Peyer's patch (tissue), 4 donors: ENCODE data around the gene RBM17. TPM values are rescaled to one million over a fixed set of nuclear protein-coding genes. Genes with fewer than 3 reads are reported as not detected.
"Not testable (repeated sequence)": the region's sequence is repeated elsewhere in the genome, so short reads cannot be mapped to it uniquely, and the experiment has no call there.

Experiments used
- DNase-seq, 3 donors: peaks; one replicate each; pipeline ENCODE4 v3.0.0-alpha.2; 2017 to 2019
- H3K27ac ChIP-seq, 4 donors: fragments of 200-600 bp; sonication (generic); one replicate each; pipeline ENCODE4 v1.5.1; 2016 to 2019
- H3K27me3 ChIP-seq, 2 donors: fragments of 200-600 bp; sonication (generic); one replicate each; pipeline ENCODE4 v1.5.1; 2019
- H3K36me3 ChIP-seq, 3 donors: fragments of 200-600 bp; sonication (generic); one replicate each; pipeline ENCODE4 v1.5.1; 2016 to 2019
- H3K4me1 ChIP-seq, 4 donors: fragments of 200-600 bp; sonication (generic); one replicate each; pipeline ENCODE4 v1.5.1; 2016 to 2019
- H3K4me3 ChIP-seq, 4 donors: fragments of 200-600 bp; sonication (generic); 1 replicate in 3 of 4; 2 replicates in 1 of 4; pipeline ENCODE4 v1.5.1; 2016 to 2019; ENCODE audit warnings: mild to moderate bottlenecking in 1 of 4
- H3K9me3 ChIP-seq, 4 donors: fragments of 200-600 bp; sonication (generic); one replicate each; pipeline ENCODE4 v1.5.1; 2016 to 2019; ENCODE audit warnings: mild to moderate bottlenecking in 1 of 4
- CTCF ChIP-seq, 6 experiments: fragments of 450-650 bp in 4 of 6; fragments of 200-600 bp in 2 of 6; sonication (generic) in 1 of 6; IDR thresholded peaks; one replicate each; pipeline ENCODE4 v1.5.1; 2017 to 2019; ENCODE audit warnings: antibody characterized with exemption in 6 of 6, mild to moderate bottlenecking in 3 of 6, moderate library complexity in 1 of 6
- POLR2A ChIP-seq, 2 donors: fragments of 450-650 bp; IDR thresholded peaks; one replicate each; pipeline ENCODE4 v1.5.1; 2017; ENCODE audit warnings: antibody characterized with exemption in 2 of 2, mild to moderate bottlenecking in 2 of 2, moderate library complexity in 2 of 2
- total RNA-seq, 4 donors: library from RNA; depleted of rRNA; stranded (reverse); fragments of >200 nt; gene quantifications; one replicate each; pipeline ENCODE4 v1.1.0, GENCODE V29; 2016

RBM17 gene, protein sequence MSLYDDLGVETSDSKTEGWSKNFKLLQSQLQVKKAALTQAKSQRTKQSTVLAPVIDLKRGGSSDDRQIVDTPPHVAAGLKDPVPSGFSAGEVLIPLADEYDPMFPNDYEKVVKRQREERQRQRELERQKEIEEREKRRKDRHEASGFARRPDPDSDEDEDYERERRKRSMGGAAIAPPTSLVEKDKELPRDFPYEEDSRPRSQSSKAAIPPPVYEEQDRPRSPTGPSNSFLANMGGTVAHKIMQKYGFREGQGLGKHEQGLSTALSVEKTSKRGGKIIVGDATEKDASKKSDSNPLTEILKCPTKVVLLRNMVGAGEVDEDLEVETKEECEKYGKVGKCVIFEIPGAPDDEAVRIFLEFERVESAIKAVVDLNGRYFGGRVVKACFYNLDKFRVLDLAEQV
- 100 to 1,000 TPM in 2 of 4 donors, 10 to 100 TPM in 2; 66.4 to 166 (median 101) TPM for total RNA-seq

- H3K36me3 ChIP-seq, result no peaks in the 10 kb centered on the region
- peaks cover 0 to 25% (median 20%) of the 10 kb centered on the region in 4 donors for H3K4me1 ChIP-seq
- peak within 1 kb of the TSS; percentile 89 to 95 (median 92) for H3K27ac ChIP-seq
- TF ChIP-seq CTCF (IDR thresholded peaks at IDR 0.05) (peak; percentile 100), POLR2A (IDR thresholded peaks at IDR 0.05) (peak in 1 of 2 donors; percentile 80)
- peak within 1 kb of the TSS; percentile 94 to 99 (median 98) for H3K4me3 ChIP-seq
- H3K27me3 ChIP-seq, result no peaks in the 10 kb centered on the region
- no peaks in the 10 kb centered on the region for H3K9me3 ChIP-seq
- DNase-seq, result peak; percentile 96 to 99 (median 98)
These were observed at the start of gene RBM17 for GRCh38 chr10:6088721-6089333. TSS of gene RBM17 (plus strand) at chr10:6089034. CDS start at chr10:6097066, 8,032 bp downstream.

DNA sequence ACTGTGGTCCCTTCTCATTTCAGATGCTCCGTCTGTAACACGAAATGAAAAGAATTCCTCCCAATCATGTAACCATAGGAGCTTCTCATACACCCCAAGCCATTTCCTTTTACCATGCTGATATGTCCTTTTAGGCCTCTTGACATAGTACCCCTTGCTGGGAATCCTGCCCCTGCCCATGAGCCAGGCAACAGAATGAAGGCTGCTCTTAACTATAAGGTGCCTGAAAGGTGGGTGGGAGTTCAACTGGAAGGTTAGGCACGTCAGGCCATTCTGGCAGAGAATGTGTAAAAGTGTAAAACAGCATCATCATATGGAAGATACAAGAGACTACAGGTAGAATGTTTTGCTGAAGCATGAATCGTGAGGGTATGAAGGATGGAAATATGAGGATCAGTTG lies 49.1 kb upstream of the RBM17 start:
- DNase-seq, result peak in 1 of 3 donors; percentile 14
- no peaks in the 10 kb centered on the region for H3K27me3 ChIP-seq
- H3K4me1 ChIP-seq, result peaks cover 0 to 3% (median 0%) of the 10 kb centered on the region in 4 donors
- no peak overlapping the region for H3K27ac ChIP-seq
- H3K36me3 ChIP-seq, result no peaks in the 10 kb centered on the region
- TF ChIP-seq POLR2A (IDR thresholded peaks at IDR 0.05) (no peak), CTCF (IDR thresholded peaks at IDR 0.05) (no peak)
- H3K9me3 ChIP-seq, result no peaks in the 10 kb centered on the region
- no peak overlapping the region for H3K4me3 ChIP-seq

DNA sequence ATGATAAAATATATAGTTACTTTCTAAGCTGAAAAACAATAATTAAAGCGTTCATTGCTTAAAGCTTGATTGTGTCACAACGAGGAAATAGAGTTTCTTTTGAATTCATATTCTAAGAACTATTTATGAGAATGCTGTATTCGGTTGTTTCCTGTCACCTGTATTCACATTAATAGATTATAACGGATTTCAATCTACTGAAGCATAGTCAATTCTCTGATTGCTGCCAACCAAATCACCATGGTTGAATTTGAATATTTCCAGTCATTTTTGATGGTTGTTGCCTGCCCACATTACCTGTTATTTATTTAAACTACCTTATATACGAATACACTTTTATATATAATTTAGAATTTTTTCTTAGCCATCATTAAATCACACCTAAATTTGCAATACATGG lies 48.6 kb upstream of the RBM17 start:
- no peak overlapping the region for H3K27ac ChIP-seq
- no peaks in the 10 kb centered on the region for H3K9me3 ChIP-seq
- H3K36me3 ChIP-seq, result no peaks in the 10 kb centered on the region

DNA sequence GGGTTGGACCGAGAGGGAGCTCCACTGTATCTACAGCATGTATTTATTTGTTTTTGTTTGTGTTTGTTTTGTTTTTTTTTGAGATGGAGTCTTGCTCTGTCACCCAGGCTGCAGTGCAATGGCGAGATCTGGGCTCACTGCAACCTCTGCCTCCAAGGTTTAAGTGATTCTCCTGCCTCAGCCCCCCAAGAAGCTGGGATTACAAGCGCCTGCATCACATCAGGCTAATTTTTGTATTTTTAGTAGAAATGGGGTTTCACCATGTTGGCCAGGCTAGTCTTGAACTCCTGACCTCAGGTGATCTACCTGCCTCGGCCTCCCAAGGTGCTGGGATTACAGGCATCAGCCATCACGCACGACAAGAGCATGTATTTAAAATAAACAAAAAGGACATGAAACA lies 45.5 kb upstream of the RBM17 start:
- H3K36me3 ChIP-seq, H3K27me3 ChIP-seq, DNase-seq: not testable (repeated sequence)

More for the DNA sequence above, 48.6 kb upstream of the RBM17 start:
- TF ChIP-seq CTCF (IDR thresholded peaks at IDR 0.05) (no peak), POLR2A (IDR thresholded peaks at IDR 0.05) (no peak)
- DNase-seq, result no peak
- peaks cover 0 to 8% (median 0%) of the 10 kb centered on the region in 4 donors for H3K4me1 ChIP-seq
- no peak overlapping the region for H3K4me3 ChIP-seq
- H3K27me3 ChIP-seq, result no peaks in the 10 kb centered on the region

DNA sequence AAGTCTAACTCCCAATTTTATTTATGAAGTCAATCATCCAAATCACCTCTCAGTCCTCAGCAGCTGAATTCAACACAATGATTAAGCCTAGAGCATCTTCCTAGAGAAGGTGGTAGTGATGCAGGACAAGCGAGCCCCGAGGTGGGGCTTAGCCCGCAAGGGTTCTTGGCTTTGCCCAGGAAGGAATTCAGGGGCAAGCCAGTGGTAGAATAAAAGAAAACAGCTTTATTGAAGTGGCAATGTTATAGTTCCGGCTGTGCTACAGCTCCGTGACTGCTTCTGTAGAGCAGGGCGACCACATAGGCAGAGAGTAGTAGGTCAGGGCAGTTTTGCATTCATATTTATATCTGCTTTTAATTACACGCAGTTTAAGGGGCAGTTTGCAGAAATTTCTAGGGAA lies 44.8 kb upstream of the RBM17 start:
- TF ChIP-seq POLR2A (IDR thresholded peaks at IDR 0.05), result no peak
- no peak for TF ChIP-seq CTCF (IDR thresholded peaks at IDR 0.05)
- Histone ChIP-seq H3K27me3 (no peaks in the 10 kb centered on the region), H3K4me1 (peaks cover 0 to 10% (median 4%) of the 10 kb centered on the region in 4 donors), H3K36me3 (no peaks in the 10 kb centered on the region), H3K9me3 (no peaks in the 10 kb centered on the region), H3K4me3 (no peak overlapping the region), H3K27ac (no peak overlapping the region)
- peak in 1 of 3 donors; percentile 42 for DNase-seq

More for the DNA sequence above, 45.5 kb upstream of the RBM17 start:
- not testable (repeated sequence) for H3K4me1 ChIP-seq, H3K27ac ChIP-seq, H3K4me3 ChIP-seq, H3K9me3 ChIP-seq

- DNase-seq, result no peak
- Histone ChIP-seq H3K4me3 (no peak overlapping the region), H3K27ac (peak overlapping the region in 1 of 4 donors; percentile 52), H3K9me3 (no peaks in the 10 kb centered on the region), H3K27me3 (no peaks in the 10 kb centered on the region), H3K4me1 (peaks cover 0 to 13% (median 6%) of the 10 kb centered on the region in 4 donors), H3K36me3 (no peaks in the 10 kb centered on the region)
- TF ChIP-seq CTCF (IDR thresholded peaks at IDR 0.05), result no peak
- no peak for TF ChIP-seq POLR2A (IDR thresholded peaks at IDR 0.05)
These were observed 44.0 kb upstream of the RBM17 start for GRCh38 chr10:6044751-6045313.
